ENCODE data around the gene SZT2. TPM values are rescaled to one million over a fixed set of nuclear protein-coding genes. Genes with fewer than 3 reads are reported as not detected.

Gene SZT2
- total and polyA plus RNA-seq, 10 of the 15 experiments (the other 5 are each of a cell fraction or from before 2014, with no cell fraction given): 1.4 to 38.3 (median 12.7) TPM

DNA sequence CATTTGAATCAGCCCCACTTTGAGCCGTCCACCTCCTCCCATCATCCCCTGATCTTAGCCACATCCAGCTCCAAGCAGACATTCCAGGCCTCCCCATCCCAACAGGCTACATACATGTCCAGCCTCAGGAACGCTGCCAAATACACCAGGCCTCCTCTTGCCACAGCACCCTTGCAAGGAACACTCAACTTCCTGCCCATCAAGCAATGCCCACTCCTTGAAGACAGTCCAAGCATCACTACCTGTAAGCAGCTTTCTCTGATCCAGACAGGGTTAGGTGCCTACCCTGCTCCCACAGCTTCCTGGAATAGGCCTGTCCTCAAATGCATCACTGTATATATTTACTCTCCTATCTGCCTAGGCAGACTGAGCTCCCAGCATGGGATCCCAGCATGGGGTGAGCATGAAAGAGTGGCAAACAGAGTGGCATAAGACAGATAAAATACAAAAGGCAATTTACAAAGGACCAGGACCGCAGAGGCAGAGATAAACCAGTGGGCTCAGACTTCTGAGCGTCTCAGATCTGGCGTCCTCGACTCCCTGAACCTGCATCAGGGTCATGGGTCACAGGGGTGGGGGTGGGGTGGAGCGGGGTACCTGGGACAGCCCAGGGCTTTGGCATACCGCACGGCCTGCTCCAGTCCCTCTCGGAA lies 63.2 kb downstream of the SZT2 start:
- ChIA-PET POLR2A (interaction anchor here (0.5 to 0.6 kb wide), 2 partner anchors 71 to 102 kb away, joined by 3 read pairs; no protein-coding TSS in a partner anchor), SMC1A (ENCODE audit: uncharacterized antibody, unreplicated experiment) (no interaction called here), RAD21 (ENCODE audit: unreplicated experiment) (interaction anchor here (1.9 kb wide), 1 partner anchor 311 kb away, joined by 7 read pairs; no protein-coding TSS in a partner anchor), CTCF (no interaction called here)
- TF ChIP-seq GABPA (IDR thresholded peaks at IDR 0.05; ENCODE audit: low read depth): no peak
- TF ChIP-seq JUNB (IDR thresholded peaks at IDR 0.05): no peak
- TF ChIP-seq E2F8 (IDR thresholded peaks at IDR 0.05; ENCODE audit: low read depth, partially characterized antibody): no peak
- peak; percentile 71; the same call in 1 of the 2 replicates for TF ChIP-seq NR2F1 (conservative IDR thresholded peaks at IDR 0.05)
- 0 out of 2 replicates have a peak, but pooled peaks have one; percentile 5 for TF ChIP-seq POLR2A (IDR thresholded peaks at IDR 0.05; ENCODE audit: low read depth, low read length)
- in situ Hi-C loops (cut with MboI): no loop called here
- Histone ChIP-seq H3K27me3 (replicated peaks in 1 of 2; ENCODE audit: control insufficient read depth in 2 of 2, insufficient read depth in 2 of 2, low read length in 1 of 2) (no peaks in the 10 kb centered on the region), H4K20me1 (ENCODE audit: control insufficient read depth, insufficient read depth) (no peaks in the 10 kb centered on the region), H3K36me3 (ENCODE audit: control insufficient read depth in 2 of 2, insufficient read depth in 2 of 2, low read length in 1 of 2) (peaks cover 2 to 21% of the 10 kb centered on the region in 2 experiments; a peak in 3 of 4 replicates), H3K9me3 (replicated peaks; ENCODE audit: control insufficient read depth, insufficient read depth, low read length) (no peaks in the 10 kb centered on the region; the same call in 2 of the 3 replicates), H2AFZ (ENCODE audit: control insufficient read depth, low read depth, low read length) (peak overlapping the region; percentile 87; the same call in 1 of the 2 replicates), H3K4me2 (ENCODE audit: control insufficient read depth, insufficient read depth) (0 out of 2 replicates have a peak overlapping the region, but pooled peaks have one; percentile 55), H3K4me3 (peak overlapping the region; percentile 9; the same call in 1 of the 2 replicates), H3K27ac (ENCODE audit: control insufficient read depth, insufficient read depth) (no peak overlapping the region), H3K4me1 (ENCODE audit: control insufficient read depth, insufficient read depth, low read length) (peaks cover 7% of the 10 kb centered on the region), H3K79me2 (ENCODE audit: control insufficient read depth, insufficient read depth, low read length) (no peaks in the 10 kb centered on the region), H3K9ac (ENCODE audit: control insufficient read depth, insufficient read depth, low read length) (no peak overlapping the region; the same call in 1 of the 2 replicates)
- DNase-seq (ENCODE audit: low read depth, low spot score): no peak
- no TSS peak for BruUV-seq (replicated peaks)
- intact Hi-C loops (cut with micrococcal nuclease; ENCODE audit: unreplicated experiment): no loop called here
- WGBS (ENCODE audit: insufficient coverage, insufficient replicate concordance, low lambda C conversion rate, missing lambda C conversion rate): 51% methylated on average over 9 of the region's 10 CpGs
- no peak for FAIRE-seq
- peak; percentile 9 for ATAC-seq

Measured in GM12878 (cell line).